HG03439 (cell line): ENCODE measurements around the gene STAG1.
"Not testable (repeated sequence)": the region's sequence is repeated elsewhere in the genome, so short reads cannot be mapped to it uniquely, and the experiment has no call there.

ENCODE experiments used
- ATAC-seq: cut with Tn5 transposase; IDR thresholded peaks from one replicate; pipeline ENCODE4 v1.9.1; 2021; ENCODE audit warnings: mild to moderate bottlenecking, moderate library complexity; ENCODE audit not compliant: unreplicated experiment

Gene STAG1

DNA sequence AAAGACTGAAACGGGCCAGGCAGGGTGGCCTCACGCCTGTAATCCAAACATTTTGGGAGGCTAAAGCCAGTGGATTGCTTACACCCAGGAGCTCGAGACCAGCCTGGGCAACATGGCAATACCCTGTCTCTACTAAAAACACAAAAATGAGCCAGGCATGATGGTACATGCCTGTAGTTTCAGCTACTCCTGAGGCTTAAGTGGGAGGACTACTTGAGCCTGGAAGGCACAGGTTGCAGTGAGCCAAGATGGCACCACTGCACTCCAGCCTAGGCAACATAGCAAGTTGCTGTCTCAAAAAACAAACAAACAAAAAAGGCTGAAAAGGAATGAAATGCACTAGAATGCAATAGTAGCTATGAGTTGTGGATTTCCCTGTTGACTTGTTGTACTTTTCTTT lies 94.7 kb downstream of the STAG1 start:
- ATAC-seq, result no peak

DNA sequence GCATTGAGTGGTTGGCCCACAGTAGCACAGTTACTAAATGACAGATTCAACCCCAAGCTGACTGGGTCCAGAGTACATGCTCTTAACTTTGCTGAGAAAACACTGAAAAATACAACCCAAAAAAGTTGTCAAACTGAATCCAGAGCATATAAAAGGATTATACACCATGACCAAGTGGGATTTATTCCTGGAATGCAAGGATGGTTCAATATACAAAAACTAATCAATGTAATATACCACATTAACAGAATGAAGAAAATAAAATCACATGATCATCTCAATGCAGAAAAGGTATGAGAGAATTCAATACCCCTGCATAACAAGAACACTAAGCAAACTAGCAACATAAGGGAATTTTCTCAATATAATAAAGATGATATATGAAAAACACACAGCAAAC lies 98.5 kb downstream of the STAG1 start:
- ATAC-seq, result no peak

DNA sequence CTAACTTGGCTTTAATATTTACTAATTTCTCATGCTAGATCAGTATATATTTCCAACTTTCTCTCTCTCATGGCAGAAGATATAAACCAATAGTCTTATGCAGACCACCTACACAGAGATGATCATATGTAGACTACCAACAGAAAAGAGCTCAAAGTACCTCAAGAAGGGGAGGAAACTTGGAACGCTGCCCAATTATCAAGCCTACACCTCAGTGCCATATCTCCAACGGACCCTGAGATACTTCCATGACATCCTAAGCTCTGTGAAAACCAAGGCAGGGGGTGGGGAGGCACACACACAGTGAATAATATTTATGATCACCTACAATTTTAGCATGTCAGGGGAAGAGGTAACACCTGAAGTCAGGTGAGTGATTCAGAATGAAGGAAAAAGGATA lies 100.6 kb downstream of the STAG1 start:
- ATAC-seq, result no peak

- no peak for ATAC-seq
These were observed 101.7 kb downstream of the STAG1 start for GRCh38 chr3:136650461-136650860.

DNA sequence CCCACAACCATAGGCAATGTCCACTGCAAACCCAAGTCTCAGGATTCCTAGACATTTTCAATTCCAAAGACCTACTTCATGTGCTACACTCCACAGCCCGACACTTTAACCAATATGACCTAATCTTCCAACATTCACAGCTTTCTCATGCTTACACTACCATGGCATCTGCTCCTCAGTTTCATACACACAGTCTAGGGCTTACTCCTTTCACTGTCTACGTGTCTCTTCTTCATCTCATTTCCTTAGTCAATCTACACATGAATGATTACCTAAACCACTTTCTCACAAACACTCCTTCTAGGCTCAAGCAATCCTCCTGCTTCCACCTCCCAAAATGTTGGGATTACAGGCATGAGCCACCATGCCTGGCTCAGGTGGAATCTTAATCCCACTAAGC lies 106.3 kb downstream of the STAG1 start:
- no peak for ATAC-seq

DNA sequence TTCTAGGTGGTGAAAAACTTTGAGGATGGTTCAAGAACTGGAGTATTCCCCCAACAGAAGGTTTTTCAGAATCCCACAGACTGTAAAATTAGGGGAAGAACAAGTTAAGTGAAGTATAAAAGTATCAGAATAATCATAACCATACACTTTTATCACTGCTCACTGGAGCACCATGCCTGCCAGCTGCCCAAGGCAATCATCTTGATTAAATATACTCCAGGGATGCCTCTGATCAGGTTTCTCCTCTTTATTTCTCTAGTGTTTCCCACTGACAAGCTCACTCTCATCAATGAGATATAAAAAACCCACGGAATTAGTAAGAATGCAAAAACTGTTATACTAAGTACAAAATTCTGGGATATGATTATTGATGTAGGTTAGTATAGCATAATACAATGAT lies 108.0 kb downstream of the STAG1 start:
- ATAC-seq, result no peak

DNA sequence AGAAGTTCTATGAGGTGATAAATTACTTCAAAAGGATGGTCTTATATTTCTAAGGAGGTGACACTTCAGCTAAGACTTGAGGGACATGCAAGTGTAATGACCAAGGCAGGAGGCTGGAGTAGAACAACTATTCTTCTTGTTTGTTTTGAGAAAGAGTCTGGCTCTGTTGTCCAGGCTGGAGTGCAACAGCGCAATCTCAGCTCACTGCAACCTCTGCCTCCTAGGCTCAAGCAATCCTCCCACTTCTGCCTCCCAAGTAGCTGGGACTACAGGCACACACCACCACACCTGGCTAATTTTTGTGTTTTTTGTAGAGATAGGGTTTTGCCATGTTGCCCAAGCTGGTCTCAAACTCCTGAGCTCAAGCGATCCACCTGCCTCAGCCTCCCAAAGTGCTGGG lies 108.8 kb downstream of the STAG1 start:
- ATAC-seq, result not testable (repeated sequence)

DNA sequence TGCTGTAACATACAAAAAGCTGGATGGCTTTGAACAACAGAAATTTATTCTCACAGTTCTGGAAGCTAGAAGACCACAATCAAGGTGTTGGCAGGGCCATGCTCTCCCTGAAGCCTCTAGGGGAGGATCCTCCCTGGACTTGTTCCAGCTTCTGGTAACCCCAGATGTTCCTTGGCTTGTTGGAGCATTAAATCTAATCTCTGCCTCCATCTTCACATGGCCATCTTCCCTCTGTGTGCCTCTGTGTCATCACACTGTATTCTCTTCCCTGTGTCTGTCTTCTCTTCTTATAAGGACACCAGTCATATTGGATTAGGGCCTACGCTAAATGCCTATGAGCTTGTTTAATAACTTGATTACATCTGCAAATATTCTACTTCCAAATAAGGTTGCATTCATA lies 109.5 kb downstream of the STAG1 start:
- ATAC-seq, result no peak

GRCh38 chr3:136639069-136639468 lies 113.1 kb downstream of the STAG1 start:
- ATAC-seq, result no peak

DNA sequence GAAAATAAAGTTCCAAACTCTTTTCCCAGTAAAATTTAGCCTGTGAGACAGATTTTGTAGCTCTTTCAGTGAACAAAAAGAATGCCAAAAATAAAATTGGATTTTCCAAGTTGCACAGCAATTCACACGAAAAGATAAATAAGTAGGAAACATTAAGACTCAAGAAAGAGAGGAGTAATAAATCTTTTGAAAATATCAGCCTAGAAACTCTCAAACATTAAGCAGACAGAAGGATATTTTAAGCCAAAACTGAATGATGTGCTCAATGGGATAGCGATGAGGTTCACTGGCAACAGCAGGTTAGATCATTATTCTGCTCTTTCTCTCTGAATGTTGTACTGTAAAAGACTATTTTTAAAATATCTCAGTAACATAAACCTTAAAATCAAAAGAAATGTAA lies 115.0 kb downstream of the STAG1 start:
- no peak for ATAC-seq

DNA sequence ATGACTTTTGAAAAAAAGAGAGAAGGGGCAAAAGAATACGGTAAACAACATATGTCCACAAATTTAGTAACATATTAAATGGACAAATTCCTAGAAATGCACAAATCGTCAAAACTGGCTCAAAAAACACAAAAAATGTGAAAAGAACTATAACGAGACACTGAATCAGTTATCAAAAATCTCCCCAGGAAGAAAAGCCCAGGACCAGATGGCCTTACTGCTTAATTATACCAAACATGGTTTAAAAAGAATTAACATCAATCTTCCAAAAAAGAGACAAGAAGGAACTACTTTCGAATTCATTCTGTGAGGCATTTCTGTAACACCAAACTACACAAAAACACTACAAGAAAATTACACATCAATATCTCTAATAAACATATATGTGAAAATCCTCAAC lies 117.4 kb downstream of the STAG1 start:
- no peak for ATAC-seq

- ATAC-seq, result no peak
These were observed 119.5 kb downstream of the STAG1 start for GRCh38 chr3:136632625-136633081.

DNA sequence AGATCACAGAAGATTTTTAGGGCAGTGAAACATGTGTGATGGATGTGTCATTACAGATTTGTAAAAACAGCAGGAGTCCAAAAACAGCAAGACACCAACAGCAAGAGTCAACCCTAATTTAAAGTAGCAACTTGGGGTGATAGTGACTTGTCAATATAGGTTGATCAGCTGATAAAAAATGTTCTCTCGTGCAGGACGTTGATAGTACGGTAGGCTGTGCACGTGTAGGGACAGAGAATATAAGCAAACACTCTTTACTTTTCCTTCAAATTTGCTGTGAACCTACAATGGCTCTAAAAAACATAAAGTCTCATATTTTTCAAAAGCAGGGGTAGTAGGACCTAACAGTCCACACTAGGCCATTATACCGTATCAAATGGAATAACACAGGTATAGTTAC lies 120.8 kb downstream of the STAG1 start:
- no peak for ATAC-seq

- ATAC-seq, result no peak
These were observed 121.3 kb downstream of the STAG1 start for GRCh38 chr3:136630915-136631314.

- ATAC-seq, result no peak
These were observed 125.7 kb downstream of the STAG1 start for GRCh38 chr3:136626493-136626892.

GRCh38 chr3:136624894-136625815 lies 127.0 kb downstream of the STAG1 start:
- ATAC-seq, result no peak

- no peak for ATAC-seq
These were observed 127.8 kb downstream of the STAG1 start for GRCh38 chr3:136624371-136624770.

- ATAC-seq, result no peak
These were observed 130.6 kb downstream of the STAG1 start for GRCh38 chr3:136621628-136622027.

DNA sequence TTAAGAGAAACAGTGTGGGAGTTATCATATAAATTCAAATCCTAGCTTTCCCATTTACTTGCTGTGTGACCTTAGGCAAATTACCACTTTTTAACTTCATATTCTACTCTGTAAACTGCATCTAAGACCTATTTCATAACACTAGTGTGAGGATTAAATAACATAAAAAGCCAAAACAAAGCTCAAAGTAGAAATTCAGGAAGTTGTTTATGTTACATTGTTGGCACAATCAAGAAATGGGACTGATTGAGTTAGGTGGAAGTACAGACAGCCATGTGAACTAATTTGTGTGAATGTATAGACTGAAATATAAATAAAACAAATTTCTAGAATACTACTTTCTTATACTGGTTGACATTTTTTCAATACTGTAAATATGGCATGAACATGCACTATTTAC lies 131.7 kb downstream of the STAG1 start:
- ATAC-seq, result no peak

DNA sequence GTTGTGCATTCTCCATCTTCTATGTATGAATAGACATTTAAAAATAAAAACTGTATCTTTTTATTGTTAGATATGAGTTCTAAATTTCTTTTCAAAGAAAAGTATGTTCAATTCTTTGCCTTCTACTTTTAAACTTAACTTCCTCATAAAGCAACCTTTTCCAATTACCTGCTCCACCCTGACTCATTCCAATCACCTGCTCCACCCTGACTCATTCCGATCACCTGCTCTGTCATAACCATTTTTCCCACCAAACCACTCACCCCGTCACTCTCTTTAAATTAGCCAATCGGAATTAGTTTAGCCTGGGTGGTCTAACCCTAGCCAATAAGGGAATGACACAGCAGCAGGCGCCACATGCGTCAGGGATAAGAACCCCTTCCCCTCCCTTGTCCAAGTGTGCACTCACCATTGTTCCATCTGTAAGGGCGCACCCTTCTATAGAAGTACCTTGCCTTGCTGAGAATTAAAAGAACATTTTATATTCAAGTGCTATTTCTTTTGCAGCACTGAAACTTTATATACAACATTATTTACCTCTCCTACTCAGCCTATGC lies 134.1 kb downstream of the STAG1 start:
- not testable (repeated sequence) for ATAC-seq

- no peak for ATAC-seq
These were observed 135.0 kb downstream of the STAG1 start for GRCh38 chr3:136617198-136617597.

GRCh38 chr3:136612512-136612911 lies 139.7 kb downstream of the STAG1 start:
- ATAC-seq, result no peak
